DND-41 (cell line): ENCODE measurements around the gene HLTF.

Experiments
- ATAC-seq: fragments of 200-7000 bp; cut with Tn5 transposase; 3 replicates; pipeline ENCODE4 v1.9.1; 2021; ENCODE audit warnings: low read depth; ENCODE audit not compliant: insufficient read depth
- DNase-seq: peaks from one replicate; pipeline ENCODE4 v3.0.0-alpha.2; 2020
- H2AFZ ChIP-seq: 2 replicates; pipeline ENCODE4 v1.6.0; 2012; ENCODE audit warnings: low read depth, low read length
- H3K27ac ChIP-seq: 2 replicates; pipeline ENCODE4 v1.5.1; 2012; ENCODE audit warnings: low read length, inconsistent platforms
- H3K27me3 ChIP-seq: fragments of 200-600 bp; sonication (generic); 2 replicates; pipeline ENCODE4 v1.6.0; 2012; ENCODE audit warnings: low read length, mild to moderate bottlenecking, inconsistent platforms; ENCODE audit not compliant: insufficient read depth, poor library complexity
- H3K36me3 ChIP-seq: 2 replicates; pipeline ENCODE4 v1.5.1; 2012; ENCODE audit warnings: low read length, inconsistent platforms; ENCODE audit not compliant: insufficient read depth
- H3K4me1 ChIP-seq: 2 replicates; pipeline ENCODE4 v1.5.1; 2012; ENCODE audit warnings: mild to moderate bottlenecking, low read length; ENCODE audit not compliant: insufficient read depth
- H3K4me2 ChIP-seq: 2 replicates; pipeline ENCODE4 v1.6.0; 2012; ENCODE audit warnings: mild to moderate bottlenecking, moderate library complexity, low read length, inconsistent platforms; ENCODE audit not compliant: insufficient read depth
- H3K4me3 ChIP-seq, 2 experiments: fragments of 200-600 bp in 1 of 2; shearing (Covaris generic) in 1 of 2; 2 replicates each; pipeline ENCODE4 v1.5.1; 2012 to 2016; ENCODE audit warnings: inconsistent platforms in 2 of 2, low read length in 2 of 2, mild to moderate bottlenecking in 2 of 2, low read depth in 1 of 2, moderate library complexity in 1 of 2
- H3K79me2 ChIP-seq: 2 replicates; pipeline ENCODE4 v1.6.0; 2012; ENCODE audit warnings: low read length, inconsistent platforms; ENCODE audit not compliant: insufficient read depth
- H3K9ac ChIP-seq: 2 replicates; pipeline ENCODE4 v1.6.0; 2012; ENCODE audit warnings: low read depth, mild to moderate bottlenecking, inconsistent platforms, low read length, moderate library complexity
- H3K9me3 ChIP-seq: 2 replicates; pipeline ENCODE4 v1.5.1; 2012; ENCODE audit warnings: low read length, moderate library complexity, mild to moderate bottlenecking, inconsistent platforms; ENCODE audit not compliant: insufficient read depth, severe bottlenecking
- H4K20me1 ChIP-seq: 2 replicates; pipeline ENCODE4 v1.6.0; 2012; ENCODE audit warnings: low read length; ENCODE audit not compliant: insufficient read depth
- EZH2 ChIP-seq: IDR thresholded peaks from 3 replicates; pipeline ENCODE4 v1.6.1; 2012; ENCODE audit warnings: borderline replicate concordance, low read depth, mild to moderate bottlenecking, moderate library complexity, low read length, inconsistent platforms; ENCODE audit not compliant: severe bottlenecking
- TF ChIP-seq, protein P1 (sequence below): IDR thresholded peaks from 2 replicates; pipeline ENCODE4 v1.5.1; 2012; ENCODE audit warnings: borderline replicate concordance, low read length, moderate library complexity, mild to moderate bottlenecking; ENCODE audit not compliant: poor library complexity, severe bottlenecking; ENCODE audit errors: extremely low read depth

HLTF gene

DNA sequence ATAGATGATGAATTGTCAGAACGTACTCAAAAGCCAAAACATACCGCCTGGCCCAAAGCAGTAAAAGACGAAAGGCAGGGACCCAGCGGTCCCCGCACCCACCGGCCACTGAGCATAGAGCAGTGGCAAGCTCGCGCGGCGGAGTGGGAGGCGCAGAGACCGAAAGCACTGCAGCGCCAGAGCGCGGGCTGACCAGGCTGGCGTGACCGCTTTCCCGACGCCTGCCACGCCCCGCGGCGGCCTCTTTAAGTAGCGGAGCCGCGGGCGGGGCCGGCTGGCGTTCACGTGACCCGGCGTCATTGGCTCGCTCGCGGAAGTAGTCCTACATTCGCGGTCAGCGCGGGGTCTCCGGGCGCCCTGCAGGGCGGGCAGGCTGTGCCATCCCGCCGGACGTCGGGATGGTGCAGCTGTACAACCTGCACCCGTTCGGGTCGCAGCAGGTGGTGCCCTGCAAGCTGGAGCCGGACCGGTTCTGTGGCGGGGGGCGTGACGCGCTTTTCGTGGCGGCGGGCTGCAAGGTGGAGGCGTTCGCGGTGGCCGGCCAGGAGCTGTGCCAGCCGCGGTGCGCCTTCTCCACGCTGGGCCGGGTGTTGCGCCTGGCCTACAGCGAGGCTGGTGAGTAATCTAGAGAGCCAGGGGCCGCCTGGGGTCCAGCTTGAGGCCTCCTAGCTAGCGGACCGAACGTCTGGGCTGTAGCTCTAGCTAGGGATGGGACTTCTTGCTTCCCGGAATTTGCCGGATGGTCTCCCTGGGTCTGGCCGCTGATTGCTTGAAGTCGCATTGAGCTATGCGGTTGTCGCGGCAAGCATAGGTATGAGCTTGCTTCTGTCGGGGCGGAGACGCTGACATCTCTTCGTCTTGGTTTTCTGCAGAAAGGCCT is 43.2 kb upstream of the HLTF start, which contains the start of gene HPS3:
Gene HPS3, plus strand, starts transcription at position 313 of the 880 bp plus-strand sequence. Its CDS starts 86 bp downstream, at position 399.
- H3K27ac ChIP-seq, result peak within 1 kb of the TSS; percentile 66
- TF ChIP-seq, protein P1, sequence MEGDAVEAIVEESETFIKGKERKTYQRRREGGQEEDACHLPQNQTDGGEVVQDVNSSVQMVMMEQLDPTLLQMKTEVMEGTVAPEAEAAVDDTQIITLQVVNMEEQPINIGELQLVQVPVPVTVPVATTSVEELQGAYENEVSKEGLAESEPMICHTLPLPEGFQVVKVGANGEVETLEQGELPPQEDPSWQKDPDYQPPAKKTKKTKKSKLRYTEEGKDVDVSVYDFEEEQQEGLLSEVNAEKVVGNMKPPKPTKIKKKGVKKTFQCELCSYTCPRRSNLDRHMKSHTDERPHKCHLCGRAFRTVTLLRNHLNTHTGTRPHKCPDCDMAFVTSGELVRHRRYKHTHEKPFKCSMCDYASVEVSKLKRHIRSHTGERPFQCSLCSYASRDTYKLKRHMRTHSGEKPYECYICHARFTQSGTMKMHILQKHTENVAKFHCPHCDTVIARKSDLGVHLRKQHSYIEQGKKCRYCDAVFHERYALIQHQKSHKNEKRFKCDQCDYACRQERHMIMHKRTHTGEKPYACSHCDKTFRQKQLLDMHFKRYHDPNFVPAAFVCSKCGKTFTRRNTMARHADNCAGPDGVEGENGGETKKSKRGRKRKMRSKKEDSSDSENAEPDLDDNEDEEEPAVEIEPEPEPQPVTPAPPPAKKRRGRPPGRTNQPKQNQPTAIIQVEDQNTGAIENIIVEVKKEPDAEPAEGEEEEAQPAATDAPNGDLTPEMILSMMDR, result no peak
- no peak for TF ChIP-seq EZH2
- peak within 1 kb of the TSS; percentile 98 for H2AFZ ChIP-seq

DNA sequence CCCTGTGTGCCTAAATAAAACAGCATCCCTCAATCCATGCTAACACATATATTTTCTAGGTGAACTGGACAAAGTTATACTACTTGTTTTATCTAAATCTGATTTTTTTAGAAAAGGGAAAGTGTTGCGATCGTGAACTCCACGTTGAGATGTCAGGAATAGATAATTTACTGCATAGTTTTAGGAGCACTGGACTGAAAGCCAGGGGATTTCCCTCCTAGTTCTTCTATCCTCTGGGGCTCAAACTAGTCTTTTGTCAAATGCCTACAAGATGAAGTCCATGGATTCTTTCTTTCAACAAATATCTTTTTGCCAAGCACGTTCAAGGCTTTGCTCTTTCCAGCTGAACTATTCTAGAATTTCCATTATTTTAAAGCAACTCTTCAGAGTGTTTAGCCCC is 42.5 kb upstream of the HLTF start:
- Histone ChIP-seq H3K27me3 (peaks cover 26% of the 10 kb centered on the region), H3K4me3 (peak overlapping the region; percentile 60 to 91), H3K9ac (peak overlapping the region; percentile 76), H4K20me1 (no peaks in the 10 kb centered on the region), H2AFZ (peak overlapping the region; percentile 98), H3K27ac (peak overlapping the region; percentile 50; the same call in 1 of the 2 replicates), H3K4me2 (peak overlapping the region; percentile 98), H3K9me3 (no peaks in the 10 kb centered on the region), H3K36me3 (no peaks in the 10 kb centered on the region; the same call in 1 of the 2 replicates), H3K79me2 (peaks cover 27% of the 10 kb centered on the region), H3K4me1 (peaks cover 30% of the 10 kb centered on the region)
- DNase-seq, result no peak
- no peak for ATAC-seq
- no peak for TF ChIP-seq EZH2
- TF ChIP-seq, protein P1, result no peak

More for the DNA sequence above, 43.2 kb upstream of the HLTF start, which contains the start of gene HPS3:
- no peaks in the 10 kb centered on the region for H3K9me3 ChIP-seq
- peaks cover 32% of the 10 kb centered on the region for H3K79me2 ChIP-seq
- peaks cover 30% of the 10 kb centered on the region for H3K4me1 ChIP-seq
- peaks cover 26% of the 10 kb centered on the region for H3K27me3 ChIP-seq
- peak within 1 kb of the TSS; percentile 60 to 91 for H3K4me3 ChIP-seq
- ATAC-seq (peak; percentile 88), DNase-seq (peak; percentile 77)
- H3K9ac ChIP-seq, result peak within 1 kb of the TSS; percentile 76
- peak within 1 kb of the TSS; percentile 98 for H3K4me2 ChIP-seq
- H4K20me1 ChIP-seq, result 0 out of 2 replicates have a peak, but pooled peaks cover 5% of the 10 kb centered on the region
- H3K36me3 ChIP-seq, result peaks cover 1% of the 10 kb centered on the region; the same call in 1 of the 2 replicates

DNA sequence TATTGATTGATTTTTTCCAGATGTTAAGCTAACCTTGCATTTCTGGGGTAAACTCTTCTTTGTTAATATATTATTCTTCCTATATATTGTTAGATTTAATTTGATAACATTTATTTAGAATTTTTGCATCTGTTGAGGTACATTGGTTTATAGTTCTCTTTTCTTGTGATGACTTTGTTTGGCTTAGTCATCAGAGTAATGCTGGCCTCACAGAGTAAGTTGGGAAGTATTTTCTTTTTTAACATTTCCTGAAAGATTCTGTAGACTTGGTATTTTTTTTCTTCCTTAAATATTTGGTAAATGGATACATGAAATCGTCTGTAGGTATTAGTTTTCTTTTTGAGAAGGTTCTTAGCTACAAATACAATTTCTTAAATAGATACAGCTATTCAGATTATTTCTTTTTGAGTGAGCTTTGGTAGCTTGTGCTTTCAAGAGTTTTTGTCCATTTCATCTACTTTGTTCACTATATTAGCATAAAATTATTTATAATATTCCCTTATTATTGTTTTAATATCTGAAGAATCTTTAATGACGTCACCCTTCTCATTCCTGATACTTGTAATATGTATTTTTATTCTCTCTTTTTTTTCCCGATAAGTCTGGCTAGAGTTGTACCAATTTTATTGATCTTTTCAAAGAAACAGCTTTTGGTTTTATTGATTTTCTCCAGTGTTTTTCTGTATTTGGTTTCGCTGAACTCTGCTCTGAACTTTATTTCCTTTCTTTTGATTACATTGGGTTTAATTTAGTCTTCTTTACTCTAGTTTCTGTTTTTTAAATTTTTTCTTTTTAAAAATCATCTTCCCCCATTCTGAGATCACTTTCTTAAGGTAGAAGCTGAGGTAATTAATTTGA is 36.6 kb upstream of the HLTF start:
- no peaks in the 10 kb centered on the region for H3K79me2 ChIP-seq

More for the DNA sequence above, 36.6 kb upstream of the HLTF start:
- ATAC-seq, result no peak
- H3K9ac ChIP-seq, result no peak overlapping the region
- no peak overlapping the region for H3K4me3 ChIP-seq
- no peak overlapping the region for H2AFZ ChIP-seq
- no peaks in the 10 kb centered on the region for H3K9me3 ChIP-seq
- peaks cover 12% of the 10 kb centered on the region for H3K27me3 ChIP-seq
- no peak overlapping the region for H3K27ac ChIP-seq
- H4K20me1 ChIP-seq, result no peaks in the 10 kb centered on the region
- H3K4me1 ChIP-seq, result no peaks in the 10 kb centered on the region
- no peaks in the 10 kb centered on the region for H3K36me3 ChIP-seq
- no peak overlapping the region for H3K4me2 ChIP-seq
- TF ChIP-seq EZH2, result no peak
- TF ChIP-seq, protein P1, result no peak
- no peak for DNase-seq
